A673 (cell line): ENCODE results near the gene TRAF3IP1. TPM values are rescaled to one million over a fixed set of nuclear protein-coding genes. Genes with fewer than 3 reads are reported as not detected.
A peak's percentile ranks its signal among the peaks of the same experiment; 100 is the strongest.

ENCODE experiments used
- BruUV-seq: library from RNA; stranded (reverse); fragments of 400-500 nt; replicated peaks from 2 replicates; lab custom pipeline; 2021; lab: Mats Ljungman, UMichigan
- CTCF ChIA-PET: fragments of 300-600 bp; sonication (Branson Sonifier 250); formaldehyde crosslinking; loops from one replicate; lab custom pipeline; 2022; ENCODE audit warnings: antibody characterized with exemption; lab: Charles Lee
- POLR2A ChIA-PET: fragments of 300-600 bp; sonication (Branson Sonifier 250); formaldehyde crosslinking; loops from one replicate; lab custom pipeline; 2022; ENCODE audit warnings: antibody characterized with exemption; ENCODE audit not compliant: low non-redundant PET; lab: Charles Lee
- DNase-seq: peaks from one replicate; pipeline ENCODE4 v3.0.0-alpha.2; 2015; ENCODE audit warnings: low spot score
- H3K27ac ChIP-seq: fragments of 200-600 bp; sonication (generic); 2 replicates; pipeline ENCODE4 v1.5.1; 2016; ENCODE audit warnings: mixed run types, low read depth, mild to moderate bottlenecking, mixed read lengths, antibody characterized with exemption, low read length; ENCODE audit not compliant: poor library complexity, severe bottlenecking
- H3K27me3 ChIP-seq: fragments of 200-600 bp; sonication (generic); replicated peaks from 2 replicates; pipeline ENCODE4 v1.6.1; 2017; ENCODE audit warnings: mixed run types, low read depth, mild to moderate bottlenecking, mixed read lengths, antibody characterized with exemption, low read length; ENCODE audit not compliant: insufficient read depth, poor library complexity
- H3K36me3 ChIP-seq: fragments of 200-600 bp; sonication (generic); 2 replicates; pipeline ENCODE4 v1.6.1; 2016; ENCODE audit warnings: mixed run types, mild to moderate bottlenecking, mixed read lengths, antibody characterized with exemption, low read length; ENCODE audit not compliant: insufficient read depth, poor library complexity, severe bottlenecking
- H3K4me1 ChIP-seq: fragments of 200-600 bp; sonication (generic); 2 replicates; pipeline ENCODE4 v1.6.1; 2017; ENCODE audit warnings: mixed run types, mild to moderate bottlenecking, mixed read lengths, antibody characterized with exemption, low read length; ENCODE audit not compliant: insufficient read depth, poor library complexity, severe bottlenecking
- H3K4me3 ChIP-seq: fragments of 200-600 bp; sonication (generic); 2 replicates; pipeline ENCODE4 v1.5.1; 2016; ENCODE audit warnings: low read depth, mixed run types, mild to moderate bottlenecking, mixed read lengths, low read length; ENCODE audit not compliant: poor library complexity, severe bottlenecking
- H3K9me3 ChIP-seq: fragments of 200-600 bp; sonication (generic); 2 replicates; pipeline ENCODE4 v1.6.1; 2016; ENCODE audit warnings: mixed run types, low read depth, mild to moderate bottlenecking, mixed read lengths, antibody characterized with exemption, low read length; ENCODE audit not compliant: poor library complexity, severe bottlenecking
- EZH2 ChIP-seq: fragments of 200-600 bp; sonication (generic); IDR thresholded peaks from 2 replicates; pipeline ENCODE4 v1.6.1; 2017; ENCODE audit warnings: borderline replicate concordance, low read depth, mild to moderate bottlenecking, mixed read lengths, antibody characterized with exemption, low read length; ENCODE audit not compliant: poor library complexity, severe bottlenecking
- intact Hi-C: fragments of 100-400 bp; cut with micrococcal nuclease; formaldehyde crosslinking; loops from one replicate; pipeline ENCODE4 v1.10.0; 2022; ENCODE audit not compliant: unreplicated experiment
- total RNA-seq: library from RNA; stranded (reverse); gene quantifications from 2 replicates; pipeline ENCODE4 v1.2.3, GENCODE V29; 2021
- TF ChIP-seq, protein P1 (sequence below): fragments of 300-800, 200-600 bp; sonication (generic); conservative IDR thresholded peaks from 2 replicates; pipeline ENCODE4 v1.5.1; 2017; ENCODE audit warnings: low read depth, mild to moderate bottlenecking, antibody characterized with exemption, low read length, moderate library complexity, mixed read lengths

TRAF3IP1 gene
- total RNA-seq, 1 experiment from 2014 or later = 23.0 TPM

DNA sequence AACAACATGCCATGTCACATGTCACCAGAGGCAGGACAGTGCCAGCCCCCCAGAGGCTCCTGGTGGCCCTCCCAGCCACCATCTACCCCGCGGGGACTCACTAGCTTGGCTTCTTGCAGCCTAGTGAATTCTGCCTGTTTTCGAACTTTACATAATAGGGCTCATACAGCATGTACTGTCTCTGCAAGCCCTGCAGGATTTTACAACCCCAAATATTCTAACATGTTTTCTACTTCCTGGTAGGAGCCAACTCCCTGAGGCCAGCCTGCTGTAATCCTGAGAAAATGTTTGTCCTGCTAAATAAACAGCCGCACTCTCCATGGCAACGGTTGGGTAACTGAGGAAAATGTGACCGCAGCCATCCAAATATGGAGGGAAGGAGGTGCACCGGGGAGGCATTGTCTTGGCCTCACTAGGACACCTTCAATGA, 34.6 kb upstream of the TRAF3IP1 start:
- no peaks in the 10 kb centered on the region for H3K36me3 ChIP-seq
- no peak overlapping the region for H3K27ac ChIP-seq

DNA sequence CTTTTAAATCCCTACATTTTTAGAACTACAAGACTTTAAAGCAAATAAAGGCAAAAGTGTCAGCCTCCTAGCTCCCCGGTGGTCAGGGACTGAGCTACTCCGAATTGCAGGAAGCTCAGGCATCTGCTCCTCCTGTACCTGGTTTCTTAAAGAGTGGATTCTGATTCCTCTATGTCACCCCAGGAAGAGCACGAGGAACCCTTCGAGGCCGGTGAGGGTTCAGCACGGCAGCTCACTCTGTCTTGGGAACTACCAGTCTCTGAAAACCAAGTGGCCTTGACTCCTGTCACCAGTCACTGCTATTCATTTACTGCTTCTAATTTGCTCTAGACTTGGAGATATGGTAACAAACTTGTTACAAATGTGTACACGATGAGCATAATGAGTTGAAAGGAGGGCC, 34.2 kb upstream of the TRAF3IP1 start:
- intact Hi-C loops = no loop called here
- CTCF ChIA-PET = no interaction called here
- TF ChIP-seq, protein P1, sequence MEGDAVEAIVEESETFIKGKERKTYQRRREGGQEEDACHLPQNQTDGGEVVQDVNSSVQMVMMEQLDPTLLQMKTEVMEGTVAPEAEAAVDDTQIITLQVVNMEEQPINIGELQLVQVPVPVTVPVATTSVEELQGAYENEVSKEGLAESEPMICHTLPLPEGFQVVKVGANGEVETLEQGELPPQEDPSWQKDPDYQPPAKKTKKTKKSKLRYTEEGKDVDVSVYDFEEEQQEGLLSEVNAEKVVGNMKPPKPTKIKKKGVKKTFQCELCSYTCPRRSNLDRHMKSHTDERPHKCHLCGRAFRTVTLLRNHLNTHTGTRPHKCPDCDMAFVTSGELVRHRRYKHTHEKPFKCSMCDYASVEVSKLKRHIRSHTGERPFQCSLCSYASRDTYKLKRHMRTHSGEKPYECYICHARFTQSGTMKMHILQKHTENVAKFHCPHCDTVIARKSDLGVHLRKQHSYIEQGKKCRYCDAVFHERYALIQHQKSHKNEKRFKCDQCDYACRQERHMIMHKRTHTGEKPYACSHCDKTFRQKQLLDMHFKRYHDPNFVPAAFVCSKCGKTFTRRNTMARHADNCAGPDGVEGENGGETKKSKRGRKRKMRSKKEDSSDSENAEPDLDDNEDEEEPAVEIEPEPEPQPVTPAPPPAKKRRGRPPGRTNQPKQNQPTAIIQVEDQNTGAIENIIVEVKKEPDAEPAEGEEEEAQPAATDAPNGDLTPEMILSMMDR = no peak
- no peak for TF ChIP-seq EZH2
- no peak for DNase-seq
- H3K27ac ChIP-seq = no peak overlapping the region
- H3K4me3 ChIP-seq = no peak overlapping the region
- POLR2A ChIA-PET = no interaction called here
- no TSS peak for BruUV-seq
- no peaks in the 10 kb centered on the region for H3K27me3 ChIP-seq
- H3K9me3 ChIP-seq = no peaks in the 10 kb centered on the region
- no peaks in the 10 kb centered on the region for H3K36me3 ChIP-seq
- peaks cover 26% of the 10 kb centered on the region for H3K4me1 ChIP-seq

More for the DNA sequence above, 34.6 kb upstream of the TRAF3IP1 start:
- H3K27me3 ChIP-seq = no peaks in the 10 kb centered on the region
- H3K4me3 ChIP-seq = no peak overlapping the region
- CTCF ChIA-PET = no interaction called here
- no TSS peak for BruUV-seq
- no peak for TF ChIP-seq EZH2
- TF ChIP-seq, protein P1 = no peak
- intact Hi-C loops = no loop called here
- DNase-seq = no peak
- H3K4me1 ChIP-seq = peaks cover 26% of the 10 kb centered on the region
- H3K9me3 ChIP-seq = no peaks in the 10 kb centered on the region
- POLR2A ChIA-PET = no interaction called here

DNA sequence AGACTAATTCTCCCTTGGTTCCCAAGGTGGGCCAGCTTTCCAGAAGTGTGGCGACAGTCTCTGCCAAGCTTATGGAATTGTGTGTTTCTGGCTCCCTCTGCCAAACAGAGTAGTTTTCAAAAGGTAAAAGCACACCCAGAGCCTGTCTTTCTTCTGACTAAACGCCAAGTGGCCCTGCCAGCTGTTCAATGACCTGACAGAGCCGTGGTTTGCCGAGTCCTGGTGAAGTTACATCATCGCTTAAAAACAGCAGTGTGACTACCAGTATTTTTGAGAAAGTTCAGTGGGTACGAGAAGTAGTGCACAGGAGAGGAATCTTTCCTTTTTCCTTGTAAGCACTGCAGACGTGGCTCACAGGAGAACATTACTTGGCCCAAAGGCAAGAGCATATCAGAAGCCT, 33.8 kb upstream of the TRAF3IP1 start:
- DNase-seq = no peak
- ChIA-PET CTCF (no interaction called here), POLR2A (no interaction called here)
- Histone ChIP-seq H3K4me3 (no peak overlapping the region), H3K36me3 (no peaks in the 10 kb centered on the region), H3K27ac (no peak overlapping the region), H3K4me1 (peaks cover 26% of the 10 kb centered on the region), H3K9me3 (no peaks in the 10 kb centered on the region), H3K27me3 (no peaks in the 10 kb centered on the region)
- TSS peak; percentile 55 for BruUV-seq
- intact Hi-C loops = no loop called here
- TF ChIP-seq EZH2 = no peak
